Immature natural killer cell (primary cell): ENCODE measurements around the gene RHEBL1. TPM values are rescaled to one million over a fixed set of nuclear protein-coding genes. Genes with fewer than 3 reads are reported as not detected.

Experiments used
- DNase-seq, 3 donors: peaks; one replicate each; pipeline ENCODE4 v3.0.0; 2022; ENCODE audit warnings: mixed read lengths in 1 of 3
- H3K27ac Mint-ChIP-seq, 6 donors: one replicate each; pipeline ENCODE4 v1.8.0; 2020; ENCODE audit warnings: mixed read lengths in 6 of 6, mild to moderate bottlenecking in 5 of 6, inconsistent platforms in 4 of 6, moderate library complexity in 3 of 6
- H3K27me3 Mint-ChIP-seq, 3 donors: one replicate each; pipeline ENCODE4 v1.8.0; 2020 to 2021; ENCODE audit warnings: low read depth in 3 of 3, mild to moderate bottlenecking in 3 of 3, mixed read lengths in 3 of 3, moderate library complexity in 3 of 3, inconsistent platforms in 1 of 3
- H3K36me3 Mint-ChIP-seq, 3 donors: one replicate each; pipeline ENCODE4 v1.8.0; 2020; ENCODE audit warnings: mixed read lengths in 3 of 3, inconsistent platforms in 2 of 3, mild to moderate bottlenecking in 2 of 3
- H3K4me1 Mint-ChIP-seq, 2 donors: one replicate each; pipeline ENCODE4 v1.8.0; 2020; ENCODE audit warnings: inconsistent platforms in 2 of 2, mild to moderate bottlenecking in 2 of 2, mixed read lengths in 2 of 2, moderate library complexity in 1 of 2
- H3K4me3 Mint-ChIP-seq, 5 donors: one replicate each; pipeline ENCODE4 v1.8.0; 2020; ENCODE audit warnings: mild to moderate bottlenecking in 5 of 5, mixed read lengths in 5 of 5, inconsistent platforms in 3 of 5, moderate library complexity in 3 of 5
- H3K9me3 Mint-ChIP-seq, 6 donors: one replicate each; pipeline ENCODE4 v1.8.0; 2020; ENCODE audit warnings: mild to moderate bottlenecking in 6 of 6, mixed read lengths in 6 of 6, inconsistent platforms in 4 of 6, moderate library complexity in 3 of 6
- polyA plus RNA-seq, 3 donors: library from polyadenylated mRNA; unstranded; fragments of 300-500 nt; fragmentation: Illumina TruSeq; gene quantifications; one replicate each; pipeline ENCODE4 v1.2.3, GENCODE V29; 2021

Gene RHEBL1
- polyA plus RNA-seq, 3 donors from 2014 or later: 11.0 to 22.5 (median 16.5) TPM

DNA sequence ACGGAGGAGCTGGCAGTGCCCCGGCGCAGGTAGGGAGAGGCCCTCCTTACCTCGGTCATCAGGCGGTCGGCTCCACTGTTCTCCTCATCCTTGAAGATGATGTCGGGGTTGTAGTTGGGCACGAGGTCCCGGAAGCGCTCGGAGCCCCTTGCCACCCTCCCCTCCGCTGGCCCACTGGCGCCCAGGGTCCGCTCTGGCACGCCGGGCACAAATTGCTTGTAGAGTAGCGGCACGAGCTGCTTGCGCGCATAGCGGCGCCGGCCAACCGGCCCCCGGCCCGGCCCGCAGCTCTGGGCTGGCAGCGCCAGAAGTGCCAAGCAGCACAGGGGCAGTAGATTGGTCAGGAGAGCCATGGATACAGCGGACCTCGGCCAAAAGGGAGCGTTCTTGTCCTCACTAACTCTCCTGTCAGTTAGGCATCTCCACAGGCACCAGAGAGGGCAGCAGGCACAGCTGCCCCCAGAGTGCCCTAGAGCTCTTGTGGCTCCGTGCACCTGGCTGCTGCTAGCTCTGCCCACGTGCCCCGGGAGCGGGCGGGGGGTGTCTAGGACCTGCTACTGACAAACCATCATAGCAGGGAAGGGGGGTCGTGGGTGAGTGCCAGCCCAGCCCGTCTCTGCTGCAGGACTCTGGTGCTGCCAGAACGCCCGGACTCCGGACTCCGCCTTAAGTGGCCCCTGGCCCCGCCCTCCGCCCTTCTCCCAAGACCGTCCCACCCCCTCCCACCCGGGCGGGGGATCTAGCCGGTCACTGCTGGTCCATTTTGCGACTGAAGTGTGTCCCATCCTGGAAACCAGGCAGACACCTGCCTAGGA is 24.6 kb upstream of the RHEBL1 start, which contains the start of gene DHH:
Gene DHH, minus strand, starts transcription at position 642 of the 815 bp plus-strand sequence. Its CDS starts 289 bp downstream, at position 353.
- Mint-ChIP-seq H3K27ac (no peak within 1 kb of the TSS), H3K36me3 (peaks cover 0 to 25% (median 10%) of the 10 kb centered on the region in 3 donors), H3K4me3 (peak within 1 kb of the TSS; percentile 8 to 64 (median 44)), H3K9me3 (no peaks in the 10 kb centered on the region), H3K4me1 (peaks cover 35 to 49% of the 10 kb centered on the region in 2 donors), H3K27me3 (peaks cover 22 to 38% (median 30%) of the 10 kb centered on the region in 3 donors)
- DNase-seq: peak in 1 of 3 donors; percentile 14

DNA sequence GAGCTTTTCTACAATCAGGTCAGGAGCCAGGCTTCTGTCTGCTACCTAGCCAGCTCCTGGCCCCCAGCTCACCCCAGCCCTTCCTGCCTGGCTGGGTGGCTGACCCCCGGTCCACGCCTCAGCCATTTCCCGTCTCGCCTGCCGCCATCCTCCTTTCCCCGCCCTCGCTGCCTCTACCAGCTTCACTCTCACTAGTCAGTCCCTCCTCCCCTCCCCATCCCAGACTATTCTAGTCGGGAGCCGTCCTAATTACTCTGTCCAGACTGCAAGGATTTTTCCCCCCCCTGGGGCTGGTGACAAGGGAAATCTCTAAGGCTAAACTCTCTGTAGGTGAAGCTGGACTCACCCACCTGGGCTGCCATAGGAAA is 24.0 kb upstream of the RHEBL1 start:
- Mint-ChIP-seq H3K36me3 (peaks cover 0 to 25% (median 10%) of the 10 kb centered on the region in 3 donors), H3K9me3 (no peaks in the 10 kb centered on the region), H3K4me3 (peak overlapping the region in 4 of 5 donors; percentile 29 to 60 (median 48)), H3K4me1 (peaks cover 40 to 52% of the 10 kb centered on the region in 2 donors), H3K27me3 (peaks cover 22 to 43% (median 30%) of the 10 kb centered on the region in 3 donors), H3K27ac (no peak overlapping the region)
- DNase-seq: no peak

DNA sequence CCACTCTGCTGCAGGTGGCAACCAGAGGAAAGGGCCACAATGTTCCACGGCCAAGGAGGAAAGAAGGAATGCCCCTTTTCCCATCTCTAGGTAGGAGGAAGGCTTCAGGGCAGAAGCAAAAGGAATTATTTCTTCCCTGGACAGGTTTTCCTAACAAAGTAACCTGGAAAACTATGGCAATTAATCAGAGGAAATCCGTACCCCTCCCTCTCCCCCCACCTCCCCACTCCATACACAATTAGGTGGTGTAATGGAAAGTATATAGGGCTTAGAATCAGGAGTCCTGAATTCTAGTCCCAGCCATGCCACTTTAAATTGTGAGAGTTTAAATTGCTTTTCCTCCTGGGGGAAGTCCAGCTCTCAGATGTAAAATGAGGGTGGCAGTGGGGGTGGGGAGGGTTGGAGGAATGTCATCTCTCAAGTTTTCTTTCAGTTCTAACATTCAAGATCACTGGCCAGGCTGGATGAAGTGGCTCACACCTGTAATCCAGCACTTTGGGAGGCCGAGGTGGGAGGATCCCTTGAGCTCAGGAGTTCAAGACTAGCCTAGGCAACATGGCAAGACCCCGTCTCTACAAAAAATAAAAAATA is 23.1 kb upstream of the RHEBL1 start:
- Mint-ChIP-seq H3K9me3 (no peaks in the 10 kb centered on the region), H3K27ac (no peak overlapping the region), H3K4me3 (no peak overlapping the region), H3K4me1 (peaks cover 49 to 61% of the 10 kb centered on the region in 2 donors), H3K27me3 (peaks cover 22 to 52% (median 31%) of the 10 kb centered on the region in 3 donors), H3K36me3 (peaks cover 0 to 17% (median 4%) of the 10 kb centered on the region in 3 donors)
- no peak for DNase-seq

DNA sequence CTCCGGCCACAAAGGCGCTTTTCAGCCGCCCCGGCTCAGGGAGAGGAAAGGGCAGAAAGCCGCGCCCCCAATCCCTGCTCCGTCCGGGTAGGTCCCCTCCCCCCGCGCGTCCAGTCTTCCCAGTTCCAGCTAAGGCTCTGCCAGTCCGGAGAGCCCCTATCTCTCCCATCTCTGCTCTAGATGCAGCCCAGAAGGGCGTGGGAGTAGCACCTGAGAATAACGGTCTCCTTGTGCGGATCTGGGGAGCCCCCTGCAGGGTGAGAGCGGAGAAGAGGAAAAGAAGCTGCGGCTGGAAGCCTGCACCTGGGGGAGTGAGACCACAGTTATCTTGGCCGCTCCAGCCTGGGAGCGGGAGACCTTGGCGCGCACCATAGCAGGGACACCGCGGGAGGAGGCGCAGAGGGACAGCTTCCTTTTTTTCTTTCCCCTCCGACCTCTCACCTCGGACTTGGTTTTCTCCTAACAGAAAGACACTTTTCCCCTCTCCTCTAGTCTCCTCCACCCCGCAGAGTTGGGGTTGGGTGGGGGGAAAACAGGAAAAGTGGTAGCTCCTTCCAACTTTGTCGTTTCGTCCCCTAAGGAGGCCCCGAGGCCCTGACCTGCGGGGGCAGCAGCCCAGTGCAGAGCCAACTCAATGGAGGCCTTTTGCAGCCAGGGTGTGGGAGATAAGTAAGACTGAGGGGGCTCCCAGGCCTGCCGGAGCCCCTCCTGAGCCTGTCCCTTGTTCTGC is 22.5 kb upstream of the RHEBL1 start:
- no peaks in the 10 kb centered on the region for H3K9me3 Mint-ChIP-seq
- peaks cover 25 to 52% (median 31%) of the 10 kb centered on the region in 3 donors for H3K27me3 Mint-ChIP-seq
- DNase-seq: no peak
- peaks cover 49 to 64% of the 10 kb centered on the region in 2 donors for H3K4me1 Mint-ChIP-seq
- no peak overlapping the region for H3K27ac Mint-ChIP-seq
- H3K4me3 Mint-ChIP-seq: peak overlapping the region in 4 of 5 donors; percentile 10 to 53 (median 22)
- H3K36me3 Mint-ChIP-seq: peaks cover 0 to 15% (median 4%) of the 10 kb centered on the region in 3 donors

DNA sequence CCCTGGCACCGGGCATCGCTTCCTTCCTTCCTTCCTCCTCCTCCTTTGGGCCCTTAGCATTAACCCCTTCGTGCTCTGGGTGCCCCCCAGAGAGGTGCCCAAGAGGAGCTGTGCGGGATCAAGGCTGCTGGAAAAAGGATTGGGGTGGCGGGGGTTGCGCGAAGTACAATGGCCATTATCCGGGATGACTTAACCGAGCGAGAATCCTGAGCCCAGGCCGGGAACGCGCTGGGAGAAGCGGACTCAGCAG is 22.0 kb upstream of the RHEBL1 start:
- H3K4me1 Mint-ChIP-seq: peaks cover 49 to 64% of the 10 kb centered on the region in 2 donors
- peaks cover 0 to 14% (median 4%) of the 10 kb centered on the region in 3 donors for H3K36me3 Mint-ChIP-seq
- peak overlapping the region in 2 of 5 donors; percentile 10 to 26 for H3K4me3 Mint-ChIP-seq
- H3K9me3 Mint-ChIP-seq: no peaks in the 10 kb centered on the region
- H3K27me3 Mint-ChIP-seq: peaks cover 28 to 52% (median 28%) of the 10 kb centered on the region in 3 donors
- H3K27ac Mint-ChIP-seq: no peak overlapping the region
- no peak for DNase-seq

DNA sequence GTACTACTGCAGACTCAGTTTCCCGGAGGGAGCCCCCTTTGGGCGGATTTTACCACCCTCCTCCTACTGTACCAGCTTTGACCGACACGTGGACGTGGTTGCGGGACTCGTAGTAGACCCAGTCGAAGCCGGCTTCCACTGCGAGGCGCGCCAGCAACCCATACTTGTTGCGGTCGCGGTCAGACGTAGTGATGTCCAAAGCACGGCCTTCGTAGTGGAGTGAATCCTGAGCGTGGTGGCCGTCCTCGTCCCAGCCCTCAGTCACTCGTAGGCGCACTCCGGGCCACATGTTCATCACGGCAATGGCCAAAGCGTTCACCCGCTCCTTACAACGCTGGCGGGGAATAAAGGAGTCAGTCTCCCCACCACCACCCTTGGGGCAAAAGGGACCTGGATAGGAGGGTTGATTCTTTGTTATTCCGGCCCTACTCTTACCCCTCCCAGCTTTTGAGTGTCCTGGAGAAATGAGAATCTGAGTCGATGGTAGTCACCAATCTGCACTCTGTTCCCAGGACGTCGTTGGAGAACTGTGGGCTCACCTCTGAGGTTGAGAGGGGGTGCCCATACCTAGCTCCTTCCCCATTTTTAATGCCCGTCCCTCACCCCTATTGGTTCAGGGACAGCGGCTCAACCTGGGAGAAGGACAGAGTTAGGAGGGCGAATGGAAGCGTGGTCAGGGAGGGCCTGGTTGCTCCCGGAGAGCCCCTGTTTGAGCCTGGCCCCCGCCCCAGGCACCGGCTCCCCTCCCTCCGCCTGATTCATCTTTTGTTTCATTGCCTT is 21.5 kb upstream of the RHEBL1 start:
- H3K27me3 Mint-ChIP-seq: peaks cover 28 to 52% (median 28%) of the 10 kb centered on the region in 3 donors
- H3K9me3 Mint-ChIP-seq: no peaks in the 10 kb centered on the region
- peaks cover 49 to 64% of the 10 kb centered on the region in 2 donors for H3K4me1 Mint-ChIP-seq
- no peak for DNase-seq
- H3K27ac Mint-ChIP-seq: no peak overlapping the region
- peak overlapping the region; percentile 15 to 66 (median 28) for H3K4me3 Mint-ChIP-seq
- peaks cover 0 to 11% (median under 1%) of the 10 kb centered on the region in 3 donors for H3K36me3 Mint-ChIP-seq

DNA sequence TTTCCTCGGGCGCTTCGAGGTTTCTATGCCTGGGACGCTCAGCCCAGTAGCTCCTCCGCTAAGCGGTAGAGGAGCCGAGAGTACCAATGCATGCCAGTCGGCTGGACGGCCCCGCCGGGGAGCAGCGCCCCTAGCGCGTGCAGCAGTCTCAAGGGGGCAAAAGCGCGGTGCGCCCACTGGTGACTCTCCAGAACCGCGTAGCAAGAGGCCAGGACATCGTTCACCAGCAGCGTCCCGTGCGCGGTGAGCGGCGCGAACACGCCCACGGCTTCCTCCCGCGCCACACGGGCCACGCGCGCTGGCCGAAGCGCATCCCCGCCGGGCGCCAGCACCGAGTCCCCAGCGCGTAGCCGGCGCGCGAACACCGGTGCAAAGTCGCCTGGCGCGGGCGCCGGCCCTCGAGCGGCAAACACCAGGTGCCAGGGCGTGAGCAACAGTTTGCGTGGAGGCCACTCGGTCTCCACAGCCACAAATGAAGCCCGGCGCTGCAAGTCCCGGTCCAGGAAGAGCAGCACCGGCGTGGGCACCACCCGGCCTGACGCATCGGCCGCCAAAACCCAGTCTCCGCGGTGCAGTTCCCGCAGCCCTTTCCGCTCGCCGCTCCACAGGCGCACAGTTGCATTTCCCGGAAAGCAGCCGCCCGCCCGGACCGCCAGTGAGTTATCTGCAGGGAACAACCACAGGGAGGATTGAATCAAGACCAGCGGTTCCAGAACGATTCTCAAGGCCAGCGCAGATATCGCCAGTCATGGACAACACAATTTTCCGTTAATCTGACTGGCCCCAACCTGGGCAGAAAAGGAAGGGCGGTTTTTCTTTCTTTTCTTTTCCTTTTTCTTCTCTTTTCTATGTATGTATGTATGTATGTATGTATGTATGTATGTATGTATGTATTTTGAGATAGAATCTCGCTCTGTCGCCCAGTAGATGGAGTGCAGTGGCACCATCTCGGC is 20.3 kb upstream of the RHEBL1 start:
- Mint-ChIP-seq H3K4me3 (peak overlapping the region; percentile 73 to 78 (median 76)), H3K36me3 (peaks cover 0 to 3% (median 3%) of the 10 kb centered on the region in 3 donors), H3K9me3 (no peaks in the 10 kb centered on the region), H3K27me3 (peaks cover 24 to 51% (median 27%) of the 10 kb centered on the region in 3 donors), H3K4me1 (peaks cover 48 to 59% of the 10 kb centered on the region in 2 donors), H3K27ac (no peak overlapping the region)
- peak in 2 of 3 donors; percentile 37 to 39 for DNase-seq

DNA sequence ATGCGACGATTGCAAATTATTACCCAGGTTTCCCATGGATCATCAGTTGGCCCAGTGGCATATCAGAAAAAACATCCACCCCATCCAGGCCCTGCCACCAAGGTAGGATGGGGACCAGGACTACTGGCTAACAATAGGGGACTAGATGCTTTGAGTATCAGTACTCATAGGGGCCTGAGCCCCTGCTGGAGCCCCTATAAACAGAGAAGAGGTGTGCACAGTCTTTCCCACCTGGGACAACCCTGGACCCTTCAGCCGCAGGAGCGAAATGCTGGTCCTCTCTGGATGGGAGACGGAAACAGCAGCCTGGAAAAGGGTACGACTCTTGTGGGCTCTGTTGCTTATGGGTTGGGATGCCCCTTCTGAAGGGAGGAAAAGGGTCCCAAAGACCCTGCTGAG is 19.2 kb upstream of the RHEBL1 start:
- Mint-ChIP-seq H3K36me3 (peaks cover 0 to 3% (median 0%) of the 10 kb centered on the region in 3 donors), H3K27ac (peak overlapping the region in 1 of 6 donors; percentile 44), H3K4me3 (peak overlapping the region in 4 of 5 donors; percentile 12 to 74 (median 60)), H3K4me1 (peaks cover 44 to 52% of the 10 kb centered on the region in 2 donors), H3K9me3 (no peaks in the 10 kb centered on the region), H3K27me3 (peaks cover 23 to 50% (median 25%) of the 10 kb centered on the region in 3 donors)
- DNase-seq: no peak

DNA sequence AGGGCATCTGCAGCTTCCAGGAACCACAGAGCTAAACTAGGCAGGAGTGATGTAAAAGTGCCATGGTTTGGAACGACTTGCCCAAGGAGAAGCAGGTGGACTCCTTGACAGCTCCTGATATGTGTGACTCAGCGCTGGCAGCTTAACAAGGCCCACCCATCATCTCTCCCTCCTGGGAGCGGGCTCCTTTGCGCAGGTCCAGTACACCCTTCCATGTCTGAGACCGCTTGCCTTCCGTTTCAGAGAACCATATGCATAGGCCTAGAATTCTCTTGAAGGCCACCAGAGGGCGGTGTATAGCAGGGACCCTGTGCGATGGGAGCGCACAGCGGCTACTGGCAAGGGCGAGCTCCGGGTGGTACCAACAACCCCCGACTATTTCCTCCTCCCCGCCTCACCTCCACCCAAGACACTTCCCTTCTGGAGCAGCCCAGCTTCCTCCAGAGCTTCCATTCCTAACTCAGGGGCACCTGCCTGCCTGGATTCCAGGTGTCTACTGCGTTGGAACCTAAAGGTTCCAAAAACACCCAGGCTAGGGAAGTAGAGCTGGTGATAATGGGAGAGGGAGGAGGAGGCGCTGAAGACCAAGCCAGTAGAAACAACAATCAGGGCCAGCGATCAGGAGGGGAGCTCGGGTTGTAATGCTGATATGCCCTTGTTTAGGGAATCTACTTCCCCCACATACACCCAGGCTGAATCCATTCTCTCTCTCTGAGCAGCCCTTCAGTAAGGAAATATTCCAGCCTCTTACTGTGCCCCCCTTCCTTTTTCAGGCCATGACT is 18.6 kb upstream of the RHEBL1 start:
- peak; percentile 69 to 75 (median 73) for DNase-seq
- H3K27me3 Mint-ChIP-seq: peaks cover 19 to 46% (median 21%) of the 10 kb centered on the region in 3 donors
- peaks cover 0 to 3% (median 0%) of the 10 kb centered on the region in 3 donors for H3K36me3 Mint-ChIP-seq
- H3K4me1 Mint-ChIP-seq: peaks cover 38 to 46% of the 10 kb centered on the region in 2 donors
- H3K4me3 Mint-ChIP-seq: peak overlapping the region; percentile 41 to 67 (median 56)
- H3K27ac Mint-ChIP-seq: peak overlapping the region in 4 of 6 donors; percentile 40 to 60 (median 44)
- H3K9me3 Mint-ChIP-seq: no peaks in the 10 kb centered on the region

DNA sequence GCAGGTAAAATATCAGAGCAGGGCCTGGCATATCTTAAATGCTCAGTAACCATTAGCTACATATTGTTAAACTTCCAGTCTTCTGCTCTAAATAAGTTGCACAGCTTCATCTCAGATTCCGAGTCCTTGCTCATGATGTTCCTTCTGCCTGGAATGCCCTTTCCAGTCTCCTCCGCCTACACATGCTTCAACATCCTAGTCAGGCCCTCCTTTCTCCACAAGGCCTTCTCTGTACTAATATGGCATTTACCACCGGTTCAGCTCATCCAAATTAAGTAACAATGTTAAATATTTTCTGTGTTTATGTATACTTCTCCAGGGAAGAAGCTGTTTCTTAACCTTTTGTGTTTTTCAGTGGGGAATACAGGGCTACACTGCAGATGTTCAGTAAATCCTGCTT is 16.3 kb upstream of the RHEBL1 start:
- Mint-ChIP-seq H3K9me3 (no peaks in the 10 kb centered on the region), H3K4me3 (no peak overlapping the region), H3K4me1 (peaks cover 28 to 30% of the 10 kb centered on the region in 2 donors), H3K27me3 (peaks cover 14 to 28% (median 14%) of the 10 kb centered on the region in 3 donors), H3K27ac (no peak overlapping the region), H3K36me3 (peaks cover 0 to 3% (median 0%) of the 10 kb centered on the region in 3 donors)
- no peak for DNase-seq

DNA sequence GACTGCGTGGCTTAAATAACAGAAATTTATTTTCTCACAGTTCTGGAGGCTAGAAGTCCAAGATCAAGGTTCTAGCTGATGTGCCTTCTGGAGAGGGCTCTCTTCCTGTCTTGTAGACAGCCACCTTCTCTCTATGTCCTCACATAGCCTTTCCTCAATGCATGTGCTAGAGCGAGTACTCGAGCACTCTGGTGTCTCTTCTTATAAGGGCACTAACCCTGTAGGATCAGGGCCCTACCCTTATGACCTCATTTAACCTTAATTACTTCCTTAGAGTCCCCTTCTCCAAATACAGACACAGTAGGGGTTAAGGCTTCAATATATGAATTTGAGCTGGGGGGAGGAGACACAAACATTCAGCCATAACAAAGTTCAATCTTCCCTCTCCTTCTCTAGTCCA is 14.7 kb upstream of the RHEBL1 start:
- H3K27ac Mint-ChIP-seq: no peak overlapping the region
- no peak overlapping the region for H3K4me3 Mint-ChIP-seq
- peaks cover 3 to 21% (median 12%) of the 10 kb centered on the region in 3 donors for H3K27me3 Mint-ChIP-seq
- DNase-seq: no peak
- peaks cover 14 to 15% of the 10 kb centered on the region in 2 donors for H3K4me1 Mint-ChIP-seq
- no peaks in the 10 kb centered on the region for H3K9me3 Mint-ChIP-seq
- H3K36me3 Mint-ChIP-seq: peaks cover 0 to 3% (median 0%) of the 10 kb centered on the region in 3 donors
